Suprapubic skin (tissue), 3 donors: Measurements from ENCODE around the gene CSRP1.

Source experiments
- POLR2A ChIP-seq, 2 donors: fragments of 450-650 bp; IDR thresholded peaks; one replicate each; pipeline ENCODE4 v1.6.1; 2017; ENCODE audit warnings: antibody characterized with exemption in 2 of 2, mild to moderate bottlenecking in 2 of 2, moderate library complexity in 2 of 2
- TF ChIP-seq, protein P1 (sequence below), 2 donors: fragments of 200-600 bp in 1 of 2; fragments of 450-650 bp in 1 of 2; sonication (generic) in 1 of 2; IDR thresholded peaks; one replicate each; pipeline ENCODE4 v1.5.1; 2016 to 2019; ENCODE audit warnings: antibody characterized with exemption in 2 of 2, mild to moderate bottlenecking in 1 of 2, moderate library complexity in 1 of 2

DNA sequence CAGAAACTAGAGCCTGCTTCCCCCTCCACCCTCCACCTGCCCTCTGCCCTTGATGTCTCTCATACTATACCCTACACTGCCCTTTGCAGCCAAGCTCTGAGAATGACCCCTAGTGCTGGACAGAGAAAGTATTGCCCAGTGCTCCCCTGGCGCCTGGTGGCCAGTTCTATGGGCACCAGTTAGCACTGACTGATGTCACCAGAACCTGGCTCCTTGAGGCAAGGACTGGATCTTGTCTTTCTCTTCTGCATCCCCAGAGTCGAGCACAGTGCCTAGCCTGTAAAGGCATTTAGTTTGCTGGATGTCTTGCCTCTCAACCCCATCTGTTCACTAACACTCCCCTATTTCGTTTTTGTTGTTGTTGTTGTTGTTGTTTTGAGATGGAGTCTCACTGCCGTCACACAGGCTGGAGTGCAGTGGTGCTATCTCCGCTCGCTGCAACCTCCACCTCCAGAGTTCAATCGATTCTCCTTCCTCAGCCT, 43.8 kb downstream of the CSRP1 start:
- TF ChIP-seq, protein P1, sequence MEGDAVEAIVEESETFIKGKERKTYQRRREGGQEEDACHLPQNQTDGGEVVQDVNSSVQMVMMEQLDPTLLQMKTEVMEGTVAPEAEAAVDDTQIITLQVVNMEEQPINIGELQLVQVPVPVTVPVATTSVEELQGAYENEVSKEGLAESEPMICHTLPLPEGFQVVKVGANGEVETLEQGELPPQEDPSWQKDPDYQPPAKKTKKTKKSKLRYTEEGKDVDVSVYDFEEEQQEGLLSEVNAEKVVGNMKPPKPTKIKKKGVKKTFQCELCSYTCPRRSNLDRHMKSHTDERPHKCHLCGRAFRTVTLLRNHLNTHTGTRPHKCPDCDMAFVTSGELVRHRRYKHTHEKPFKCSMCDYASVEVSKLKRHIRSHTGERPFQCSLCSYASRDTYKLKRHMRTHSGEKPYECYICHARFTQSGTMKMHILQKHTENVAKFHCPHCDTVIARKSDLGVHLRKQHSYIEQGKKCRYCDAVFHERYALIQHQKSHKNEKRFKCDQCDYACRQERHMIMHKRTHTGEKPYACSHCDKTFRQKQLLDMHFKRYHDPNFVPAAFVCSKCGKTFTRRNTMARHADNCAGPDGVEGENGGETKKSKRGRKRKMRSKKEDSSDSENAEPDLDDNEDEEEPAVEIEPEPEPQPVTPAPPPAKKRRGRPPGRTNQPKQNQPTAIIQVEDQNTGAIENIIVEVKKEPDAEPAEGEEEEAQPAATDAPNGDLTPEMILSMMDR (IDR thresholded peaks at IDR 0.05) = no peak
- TF ChIP-seq POLR2A (IDR thresholded peaks at IDR 0.05) = no peak
